ENCODE measurements around the gene EHBP1L1. TPM values are rescaled to one million over a fixed set of nuclear protein-coding genes. Genes with fewer than 3 reads are reported as not detected.
A peak's percentile ranks its signal among the peaks of the same experiment; 100 is the strongest.

The EHBP1L1 gene
- total RNA-seq, 1 donor from 2014 or later: 4.7 TPM

- Mint-ChIP-seq H3K27ac (no peak overlapping the region), H3K27me3 (ENCODE audit: insufficient read depth, low read depth) (peaks cover 5% of the 10 kb centered on the region), H3K36me3 (peaks cover 11% of the 10 kb centered on the region), H3K9me3 (no peaks in the 10 kb centered on the region), H3K4me1 (peaks cover 5% of the 10 kb centered on the region), H3K4me3 (no peak overlapping the region)
- no peak overlapping the region for H3K9ac ChIP-seq
- no peaks in the 10 kb centered on the region for H3K79me2 ChIP-seq (ENCODE audit: low read depth)
- no peak overlapping the region for H3K4me2 ChIP-seq
- no peaks in the 10 kb centered on the region for H3K36me3 ChIP-seq
- H3K27ac ChIP-seq: no peak overlapping the region
- TF ChIP-seq CTCF (IDR thresholded peaks at IDR 0.05) (peak; percentile 55), EZH2phosphoT487 (IDR thresholded peaks at IDR 0.05) (no peak), EZH2 (IDR thresholded peaks at IDR 0.05) (no peak)
- DNase-seq (ENCODE audit: low spot score): peak; percentile 72
- H3K4me3 ChIP-seq: no peak overlapping the region
- no peaks in the 10 kb centered on the region for H3K9me3 ChIP-seq (ENCODE audit: low read depth)
- peaks cover 4% of the 10 kb centered on the region for H3F3A ChIP-seq (ENCODE audit: low read depth)
- H3K27me3 ChIP-seq: no peaks in the 10 kb centered on the region
- H4K20me1 ChIP-seq (ENCODE audit: low read depth): no peaks in the 10 kb centered on the region
- no peak overlapping the region for H2AFZ ChIP-seq (replicated peaks)
- no peaks in the 10 kb centered on the region for H3K4me1 ChIP-seq
Measured at GRCh38 chr11:65625628-65626342, 49.9 kb downstream of the EHBP1L1 start.

GRCh38 chr11:65627202-65627601 is 51.3 kb downstream of the EHBP1L1 start:
- Mint-ChIP-seq H3K9me3 (no peaks in the 10 kb centered on the region), H3K36me3 (peaks cover 13% of the 10 kb centered on the region), H3K4me3 (no peak overlapping the region), H3K27ac (no peak overlapping the region), H3K4me1 (peaks cover 5% of the 10 kb centered on the region), H3K27me3 (ENCODE audit: insufficient read depth, low read depth) (peaks cover 2% of the 10 kb centered on the region)
- Histone ChIP-seq H3K27me3 (no peaks in the 10 kb centered on the region), H3K79me2 (ENCODE audit: low read depth) (no peaks in the 10 kb centered on the region), H3K4me1 (no peaks in the 10 kb centered on the region), H4K20me1 (ENCODE audit: low read depth) (no peaks in the 10 kb centered on the region), H3K27ac (no peak overlapping the region), H3K9ac (no peak overlapping the region), H3K36me3 (no peaks in the 10 kb centered on the region), H3K9me3 (ENCODE audit: low read depth) (no peaks in the 10 kb centered on the region), H3K4me3 (no peak overlapping the region), H2AFZ (replicated peaks) (no peak overlapping the region), H3F3A (ENCODE audit: low read depth) (peaks cover 4% of the 10 kb centered on the region), H3K4me2 (no peak overlapping the region)
- TF ChIP-seq EZH2 (IDR thresholded peaks at IDR 0.05) (no peak), CTCF (IDR thresholded peaks at IDR 0.05) (no peak), EZH2phosphoT487 (IDR thresholded peaks at IDR 0.05) (no peak)
- DNase-seq (ENCODE audit: low spot score): no peak

GRCh38 chr11:65629579-65629978 is 53.7 kb downstream of the EHBP1L1 start:
- H3K4me2 ChIP-seq: no peak overlapping the region

More at GRCh38 chr11:65629579-65629978, 53.7 kb downstream of the EHBP1L1 start:
- no peak overlapping the region for H3K4me3 ChIP-seq
- H3K9me3 ChIP-seq (ENCODE audit: low read depth): no peaks in the 10 kb centered on the region
- H3K4me1 ChIP-seq: no peaks in the 10 kb centered on the region
- no peak for DNase-seq (ENCODE audit: low spot score)
- TF ChIP-seq CTCF (IDR thresholded peaks at IDR 0.05) (no peak), EZH2phosphoT487 (IDR thresholded peaks at IDR 0.05) (no peak), EZH2 (IDR thresholded peaks at IDR 0.05) (no peak)
- H3K9me3 Mint-ChIP-seq: no peaks in the 10 kb centered on the region
- no peak overlapping the region for H3K9ac ChIP-seq
- no peak overlapping the region for H3K27ac ChIP-seq
- H3K27ac Mint-ChIP-seq: no peak overlapping the region
- peaks cover 2% of the 10 kb centered on the region for H3K27me3 Mint-ChIP-seq (ENCODE audit: insufficient read depth, low read depth)
- no peaks in the 10 kb centered on the region for H3K79me2 ChIP-seq (ENCODE audit: low read depth)
- no peaks in the 10 kb centered on the region for H4K20me1 ChIP-seq (ENCODE audit: low read depth)
- H2AFZ ChIP-seq (replicated peaks): no peak overlapping the region
- peaks cover 4% of the 10 kb centered on the region for H3F3A ChIP-seq (ENCODE audit: low read depth)
- peaks cover 5% of the 10 kb centered on the region for H3K4me1 Mint-ChIP-seq
- peaks cover 9% of the 10 kb centered on the region for H3K36me3 Mint-ChIP-seq
- no peaks in the 10 kb centered on the region for H3K36me3 ChIP-seq
- H3K4me3 Mint-ChIP-seq: no peak overlapping the region
- no peaks in the 10 kb centered on the region for H3K27me3 ChIP-seq

Data from neural progenitor cell (in vitro differentiated cells).